Vagina (tissue), 2 donors: Measurements from ENCODE around the gene AGT. TPM values are rescaled to one million over a fixed set of nuclear protein-coding genes. Genes with fewer than 3 reads are reported as not detected.

Experiments used
- DNase-seq, 2 donors: peaks; one replicate each; pipeline ENCODE4 v3.0.0-alpha.2; 2017; ENCODE audit errors: extremely low spot score in 2 of 2
- H3K27ac ChIP-seq: fragments of 200-600 bp; sonication (generic); one replicate; pipeline ENCODE4 v1.5.1; 2019
- H3K27me3 ChIP-seq: fragments of 200-600 bp; sonication (generic); one replicate; pipeline ENCODE4 v1.5.1; 2019
- H3K36me3 ChIP-seq, 2 donors: fragments of 200-600 bp; sonication (generic); one replicate each; pipeline ENCODE4 v1.5.1; 2017 to 2019
- H3K4me1 ChIP-seq: fragments of 200-600 bp; sonication (generic); one replicate; pipeline ENCODE4 v1.5.1; 2019
- H3K4me3 ChIP-seq, 2 donors: fragments of 200-600 bp; sonication (generic); 1 replicate in 1 of 2; 2 replicates in 1 of 2; pipeline ENCODE4 v1.5.1; 2016 to 2019
- H3K9me3 ChIP-seq: fragments of 200-600 bp; sonication (generic); one replicate; pipeline ENCODE4 v1.5.1; 2019
- CTCF ChIP-seq, 3 experiments: fragments of 450-650 bp in 2 of 3; fragments of 200-600 bp in 1 of 3; sonication (generic) in 1 of 3; IDR thresholded peaks; one replicate each; pipeline ENCODE4 v1.5.1; 2017 to 2019; ENCODE audit warnings: antibody characterized with exemption in 3 of 3, mild to moderate bottlenecking in 2 of 3, moderate library complexity in 2 of 3
- POLR2A ChIP-seq, 2 donors: fragments of 450-650 bp; IDR thresholded peaks; one replicate each; pipeline ENCODE4 v1.6.1; 2017; ENCODE audit warnings: antibody characterized with exemption in 2 of 2, mild to moderate bottlenecking in 2 of 2, moderate library complexity in 2 of 2
- POLR2AphosphoS5 ChIP-seq, 2 donors: sonication (generic); formaldehyde crosslinking; IDR thresholded peaks; one replicate each; pipeline ENCODE4 v1.9.0; 2017; ENCODE audit warnings: antibody characterized with exemption in 2 of 2, mild to moderate bottlenecking in 2 of 2, low read depth in 1 of 2; ENCODE audit not compliant: insufficient read depth in 1 of 2
- intact Hi-C: fragments of 100-400 bp; cut with DNase I; formaldehyde crosslinking; loops from one replicate; pipeline ENCODE4 v1.15.1; 2023
- total RNA-seq: library from RNA; depleted of rRNA; stranded (reverse); fragments of >200 nt; gene quantifications from one replicate; pipeline ENCODE4 v1.2.3, GENCODE V29; 2016

AGT gene
- total RNA-seq, 1 donor from 2014 or later, result 9.6 TPM

DNA sequence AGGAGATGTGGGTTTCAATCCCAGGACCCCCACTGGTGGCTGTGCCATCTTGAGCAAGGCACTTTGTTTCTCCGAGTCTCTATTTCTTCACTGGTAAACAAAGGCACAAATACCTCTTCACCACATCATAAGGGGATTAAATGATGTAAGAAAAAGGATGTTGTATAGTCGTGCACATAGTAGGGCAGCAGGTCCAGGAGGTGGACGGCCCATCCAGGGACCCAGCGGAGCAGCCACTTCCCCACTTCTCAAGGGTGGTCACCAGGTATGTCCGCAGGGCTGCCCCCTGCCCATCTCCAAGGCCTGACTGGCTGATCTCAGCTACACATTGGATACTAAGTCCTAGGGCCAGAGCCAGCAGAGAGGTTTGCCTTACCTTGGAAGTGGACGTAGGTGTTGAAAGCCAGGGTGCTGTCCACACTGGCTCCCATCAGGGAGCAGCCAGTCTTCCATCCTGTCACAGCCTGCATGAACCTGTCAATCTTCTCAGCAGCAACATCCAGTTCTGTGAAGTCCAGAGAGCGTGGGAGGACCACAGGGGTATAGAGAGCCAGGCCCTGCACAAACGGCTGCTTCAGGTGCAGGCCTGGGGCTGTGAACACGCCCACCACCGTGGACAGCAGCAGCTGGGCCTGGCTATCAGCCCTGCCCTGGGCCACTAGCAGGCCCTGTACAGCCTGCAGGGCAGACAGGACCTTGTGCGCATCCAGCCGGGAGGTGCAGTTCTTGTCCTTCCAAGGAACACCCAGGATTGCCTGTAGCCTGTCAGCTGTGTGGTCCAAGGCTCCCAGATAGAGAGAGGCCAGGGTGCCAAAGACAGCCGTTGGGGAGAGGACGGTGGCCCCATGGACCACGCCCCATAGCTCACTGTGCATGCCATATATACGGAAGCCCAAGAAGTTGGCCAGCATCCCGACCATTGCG is 4.0 kb downstream of the AGT start:
- TF ChIP-seq CTCF (IDR thresholded peaks at IDR 0.05) (no peak), POLR2AphosphoS5 (IDR thresholded peaks at IDR 0.05; ENCODE audit: insufficient read depth in 1 of 2, low read depth in 1 of 2) (no peak), POLR2A (IDR thresholded peaks at IDR 0.05) (no peak)
- H3K9me3 ChIP-seq, result no peaks in the 10 kb centered on the region
- H3K4me3 ChIP-seq, result no peak overlapping the region
- peaks cover 14% of the 10 kb centered on the region for H3K4me1 ChIP-seq
- intact Hi-C loops, result no loop called here
- H3K36me3 ChIP-seq, result no peaks in the 10 kb centered on the region
- no peak for DNase-seq
- no peaks in the 10 kb centered on the region for H3K27me3 ChIP-seq
- no peak overlapping the region for H3K27ac ChIP-seq

- no peaks in the 10 kb centered on the region for H3K9me3 ChIP-seq
- H3K4me3 ChIP-seq, result no peak overlapping the region
- no peaks in the 10 kb centered on the region for H3K27me3 ChIP-seq
- intact Hi-C loops, result no loop called here
- H3K4me1 ChIP-seq, result peaks cover 6% of the 10 kb centered on the region
- TF ChIP-seq CTCF (IDR thresholded peaks at IDR 0.05) (no peak), POLR2AphosphoS5 (IDR thresholded peaks at IDR 0.05; ENCODE audit: insufficient read depth in 1 of 2, low read depth in 1 of 2) (no peak), POLR2A (IDR thresholded peaks at IDR 0.05) (no peak)
- H3K36me3 ChIP-seq, result no peaks in the 10 kb centered on the region
- no peak for DNase-seq
- no peak overlapping the region for H3K27ac ChIP-seq
These were observed 5.0 kb downstream of the AGT start for GRCh38 chr1:230708631-230709580.

GRCh38 chr1:230707732-230708630 is 5.9 kb downstream of the AGT start:
- Histone ChIP-seq H3K4me1 (no peaks in the 10 kb centered on the region), H3K27ac (no peak overlapping the region), H3K4me3 (no peak overlapping the region), H3K27me3 (no peaks in the 10 kb centered on the region), H3K9me3 (no peaks in the 10 kb centered on the region), H3K36me3 (no peaks in the 10 kb centered on the region)
- DNase-seq, result no peak
- intact Hi-C loops, result no loop called here
- no peak for TF ChIP-seq POLR2AphosphoS5 (IDR thresholded peaks at IDR 0.05; ENCODE audit: insufficient read depth in 1 of 2, low read depth in 1 of 2)
- TF ChIP-seq POLR2A (IDR thresholded peaks at IDR 0.05), result no peak
- TF ChIP-seq CTCF (IDR thresholded peaks at IDR 0.05), result no peak

DNA sequence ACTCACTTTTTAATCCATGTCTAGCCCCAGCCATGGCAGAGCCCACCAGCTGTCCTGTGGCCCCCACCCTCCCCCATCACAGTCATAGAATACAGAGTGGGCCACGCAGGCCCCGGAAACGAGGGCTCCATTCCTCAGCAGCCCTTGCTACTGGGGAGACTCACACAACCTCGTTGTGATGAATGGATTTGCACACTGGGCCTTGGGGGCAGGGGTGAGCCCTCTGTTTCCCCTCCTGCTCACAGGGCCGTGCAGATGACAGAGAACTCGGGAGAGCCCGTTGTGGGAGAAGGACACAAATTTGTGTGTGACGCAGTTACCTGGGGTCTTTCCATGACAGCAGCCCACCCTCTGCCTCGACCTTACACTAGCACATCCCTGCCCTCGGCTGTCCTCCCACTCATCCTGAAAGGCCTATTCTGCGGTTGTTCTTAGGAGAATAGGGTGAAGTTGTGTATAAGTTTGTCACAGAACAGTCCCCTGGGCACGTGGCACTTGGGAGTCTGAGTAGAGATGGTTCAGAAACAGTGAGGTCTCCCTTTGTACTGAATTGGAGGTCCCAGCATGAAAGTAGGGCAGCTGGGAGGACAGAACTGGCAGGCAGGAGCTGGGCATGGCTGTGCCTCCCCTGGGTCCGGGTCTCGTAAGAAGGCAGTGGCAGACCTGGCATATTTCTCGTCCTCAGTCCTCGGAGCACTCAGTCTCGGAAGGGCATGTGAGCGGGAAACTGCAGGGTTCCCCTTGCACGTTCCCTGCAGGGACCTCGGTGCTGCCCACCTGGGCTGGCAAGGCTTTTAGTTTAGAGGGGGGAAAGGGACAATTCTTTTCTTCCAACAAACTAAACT is 6.8 kb downstream of the AGT start:
- TF ChIP-seq POLR2A (IDR thresholded peaks at IDR 0.05) (no peak), POLR2AphosphoS5 (IDR thresholded peaks at IDR 0.05; ENCODE audit: insufficient read depth in 1 of 2, low read depth in 1 of 2) (no peak), CTCF (IDR thresholded peaks at IDR 0.05) (no peak)
- Histone ChIP-seq H3K27ac (no peak overlapping the region), H3K9me3 (no peaks in the 10 kb centered on the region), H3K27me3 (no peaks in the 10 kb centered on the region), H3K4me3 (no peak overlapping the region), H3K36me3 (no peaks in the 10 kb centered on the region), H3K4me1 (no peaks in the 10 kb centered on the region)
- no peak for DNase-seq
- intact Hi-C loops, result no loop called here
